ENCODE measurements around the gene FOXL3. TPM values are rescaled to one million over a fixed set of nuclear protein-coding genes. Genes with fewer than 3 reads are reported as not detected.

Gene FOXL3
- total RNA-seq, 3 donors from 2014 or later (not counting 1 experiment from before 2014, with no cell fraction given): not detected

DNA sequence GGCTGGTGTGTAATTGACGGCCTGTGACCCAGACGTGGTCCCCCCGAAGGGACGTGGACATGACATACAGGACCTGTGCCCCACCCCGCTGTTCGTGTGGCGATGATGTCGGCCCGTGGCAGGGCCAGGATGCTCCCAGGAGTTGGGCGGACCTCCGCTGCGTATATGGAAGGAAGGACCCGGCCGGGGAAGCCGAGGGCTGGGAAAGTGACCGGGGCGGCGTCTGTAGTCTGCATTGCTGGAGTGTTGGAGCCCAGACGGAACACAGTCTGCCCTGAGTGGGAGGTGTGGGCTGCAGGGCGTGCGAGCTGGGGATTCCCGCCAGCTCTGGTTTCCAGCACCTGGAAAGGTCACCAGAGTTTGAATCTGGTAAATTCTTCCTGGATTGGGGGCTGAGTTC lies 45.0 kb upstream of the FOXL3 start:
- WGBS (ENCODE audit: insufficient coverage): 92% methylated on average over 22 of the region's 22 CpGs
- DNase-seq: no peak
- no peak for TF ChIP-seq CTCF (IDR thresholded peaks at IDR 0.05)
- ATAC-seq: no peak
- H3K27me3 ChIP-seq (ENCODE audit: control insufficient read depth, insufficient read depth, low read length): no peaks in the 10 kb centered on the region
- Mint-ChIP-seq H3K27me3 (ENCODE audit: low read depth in 2 of 2) (no peaks in the 10 kb centered on the region), H3K4me3 (no peak overlapping the region), H3K36me3 (no peaks in the 10 kb centered on the region), H3K9me3 (no peaks in the 10 kb centered on the region), H3K27ac (no peak overlapping the region), H3K4me1 (no peaks in the 10 kb centered on the region)
- H3K4me3 ChIP-seq (ENCODE audit: low read length): no peak overlapping the region
- intact Hi-C loops (cut with micrococcal nuclease): no loop called here
- H3K9me3 ChIP-seq (ENCODE audit: control insufficient read depth, insufficient read depth, low read length): no peaks in the 10 kb centered on the region
- H3K36me3 ChIP-seq (ENCODE audit: control insufficient read depth, insufficient read depth, low read length): no peaks in the 10 kb centered on the region
- H3K4me1 ChIP-seq (ENCODE audit: control insufficient read depth, insufficient read depth, low read length): no peaks in the 10 kb centered on the region
- no peak overlapping the region for H3K27ac ChIP-seq (ENCODE audit: low read length)

GRCh38 chr7:245574-246295 lies 44.2 kb upstream of the FOXL3 start:
- Histone ChIP-seq H3K4me1 (ENCODE audit: control insufficient read depth, insufficient read depth, low read length) (no peaks in the 10 kb centered on the region), H3K36me3 (ENCODE audit: control insufficient read depth, insufficient read depth, low read length) (no peaks in the 10 kb centered on the region), H3K4me3 (ENCODE audit: low read length) (no peak overlapping the region), H3K27me3 (ENCODE audit: control insufficient read depth, insufficient read depth, low read length) (no peaks in the 10 kb centered on the region), H3K27ac (ENCODE audit: low read length) (no peak overlapping the region), H3K9me3 (ENCODE audit: control insufficient read depth, insufficient read depth, low read length) (no peaks in the 10 kb centered on the region)
- intact Hi-C loops (cut with micrococcal nuclease): no loop called here
- no peaks in the 10 kb centered on the region for H3K36me3 Mint-ChIP-seq
- 95% methylated on average over 36 of the region's 36 CpGs for WGBS (ENCODE audit: insufficient coverage)
- H3K4me1 Mint-ChIP-seq: no peaks in the 10 kb centered on the region
- no peak for TF ChIP-seq CTCF (IDR thresholded peaks at IDR 0.05)
- no peak overlapping the region for H3K27ac Mint-ChIP-seq
- no peaks in the 10 kb centered on the region for H3K27me3 Mint-ChIP-seq (ENCODE audit: low read depth in 2 of 2)
- no peaks in the 10 kb centered on the region for H3K9me3 Mint-ChIP-seq
- DNase-seq (no peak), ATAC-seq (no peak)
- H3K4me3 Mint-ChIP-seq: no peak overlapping the region

- Mint-ChIP-seq H3K27me3 (ENCODE audit: low read depth in 2 of 2) (no peaks in the 10 kb centered on the region), H3K4me1 (no peaks in the 10 kb centered on the region), H3K36me3 (no peaks in the 10 kb centered on the region), H3K9me3 (no peaks in the 10 kb centered on the region), H3K4me3 (no peak overlapping the region), H3K27ac (no peak overlapping the region)
- Histone ChIP-seq H3K4me1 (ENCODE audit: control insufficient read depth, insufficient read depth, low read length) (no peaks in the 10 kb centered on the region), H3K9me3 (ENCODE audit: control insufficient read depth, insufficient read depth, low read length) (no peaks in the 10 kb centered on the region), H3K36me3 (ENCODE audit: control insufficient read depth, insufficient read depth, low read length) (no peaks in the 10 kb centered on the region), H3K27ac (ENCODE audit: low read length) (no peak overlapping the region), H3K4me3 (ENCODE audit: low read length) (no peak overlapping the region), H3K27me3 (ENCODE audit: control insufficient read depth, insufficient read depth, low read length) (no peaks in the 10 kb centered on the region)
- ATAC-seq (no peak), DNase-seq (no peak)
- intact Hi-C loops (cut with micrococcal nuclease): no loop called here
- 88% methylated on average over 22 of the region's 22 CpGs for WGBS (ENCODE audit: insufficient coverage)
- TF ChIP-seq CTCF (IDR thresholded peaks at IDR 0.05): no peak
Measured at GRCh38 chr7:246451-246850, 43.5 kb upstream of the FOXL3 start.

GRCh38 chr7:247181-247580 lies 42.8 kb upstream of the FOXL3 start:
- Mint-ChIP-seq H3K36me3 (no peaks in the 10 kb centered on the region), H3K27me3 (ENCODE audit: low read depth in 2 of 2) (no peaks in the 10 kb centered on the region), H3K4me1 (no peaks in the 10 kb centered on the region), H3K9me3 (no peaks in the 10 kb centered on the region), H3K27ac (no peak overlapping the region), H3K4me3 (no peak overlapping the region)
- H3K4me3 ChIP-seq (ENCODE audit: low read length): no peak overlapping the region
- 83% methylated on average over 12 of the region's 12 CpGs for WGBS (ENCODE audit: insufficient coverage)
- DNase-seq (no peak), ATAC-seq (no peak)
- H3K9me3 ChIP-seq (ENCODE audit: control insufficient read depth, insufficient read depth, low read length): no peaks in the 10 kb centered on the region
- no peaks in the 10 kb centered on the region for H3K4me1 ChIP-seq (ENCODE audit: control insufficient read depth, insufficient read depth, low read length)
- no peak for TF ChIP-seq CTCF (IDR thresholded peaks at IDR 0.05)
- no peaks in the 10 kb centered on the region for H3K36me3 ChIP-seq (ENCODE audit: control insufficient read depth, insufficient read depth, low read length)
- H3K27ac ChIP-seq (ENCODE audit: low read length): no peak overlapping the region
- H3K27me3 ChIP-seq (ENCODE audit: control insufficient read depth, insufficient read depth, low read length): no peaks in the 10 kb centered on the region
- intact Hi-C loops (cut with micrococcal nuclease): no loop called here
